Measurements from ENCODE around the gene SIRT2. TPM values are rescaled to one million over a fixed set of nuclear protein-coding genes. Genes with fewer than 3 reads are reported as not detected.
"Not testable (repeated sequence)": the region's sequence is repeated elsewhere in the genome, so short reads cannot be mapped to it uniquely, and the experiment has no call there.

Gene SIRT2
- polyA plus RNA-seq, 3 donors: 57.5 to 65.9 (median 64.3) TPM

- no peak for DNase-seq
- Mint-ChIP-seq H3K9me3 (peaks cover 0 to 1% (median 0%) of the 10 kb centered on the region in 7 donors), H3K36me3 (no peaks in the 10 kb centered on the region), H3K27ac (no peak overlapping the region), H3K27me3 (ENCODE audit: low read depth in 3 of 3) (peaks cover 7 to 8% (median 7%) of the 10 kb centered on the region in 3 donors), H3K4me3 (no peak overlapping the region), H3K4me1 (peaks cover 13% of the 10 kb centered on the region)
- Histone ChIP-seq H3K27ac (ENCODE audit: low read depth in 1 of 2, low read length in 2 of 2) (no peak overlapping the region), H3K4me2 (replicated peaks; ENCODE audit: extremely low read depth, low read length, poor library complexity, severe bottlenecking) (no peak overlapping the region), H2AFZ (ENCODE audit: insufficient read depth, low read depth, low read length, poor library complexity, severe bottlenecking) (no peak overlapping the region), H3K36me3 (replicated peaks in 1 of 2; ENCODE audit: control insufficient read depth in 1 of 2, insufficient read depth in 2 of 2, low read length in 2 of 2) (no peaks in the 10 kb centered on the region), H3K4me1 (ENCODE audit: control insufficient read depth in 1 of 2, insufficient read depth in 2 of 2, low read length in 2 of 2) (peaks cover 0 to 2% of the 10 kb centered on the region in 2 donors), H4K20me1 (ENCODE audit: insufficient read depth, low read length) (no peaks in the 10 kb centered on the region), H3K27me3 (ENCODE audit: control insufficient read depth in 2 of 2, insufficient read depth in 2 of 2, low read length in 2 of 2) (no peaks in the 10 kb centered on the region), H3K9ac (ENCODE audit: insufficient read depth, low read length, poor library complexity, severe bottlenecking) (no peak overlapping the region), H3K4me3 (replicated peaks in 1 of 3; ENCODE audit: low read depth in 2 of 3, low read length in 3 of 3) (no peak overlapping the region), H3K79me2 (ENCODE audit: insufficient read depth, low read length) (no peaks in the 10 kb centered on the region), H3K9me3 (replicated peaks in 1 of 2; ENCODE audit: control insufficient read depth in 1 of 2, insufficient read depth in 1 of 2, low read length in 2 of 2) (no peaks in the 10 kb centered on the region)
- TF ChIP-seq CTCF (IDR thresholded peaks at IDR 0.05): no peak
- intact Hi-C loops (cut with micrococcal nuclease): no loop called here
- WGBS (ENCODE audit: insufficient coverage): 96% methylated on average over 14 of the region's 20 CpGs
Observed at GRCh38 chr19:38942471-38943181, 43.2 kb upstream of the SIRT2 start.

DNA sequence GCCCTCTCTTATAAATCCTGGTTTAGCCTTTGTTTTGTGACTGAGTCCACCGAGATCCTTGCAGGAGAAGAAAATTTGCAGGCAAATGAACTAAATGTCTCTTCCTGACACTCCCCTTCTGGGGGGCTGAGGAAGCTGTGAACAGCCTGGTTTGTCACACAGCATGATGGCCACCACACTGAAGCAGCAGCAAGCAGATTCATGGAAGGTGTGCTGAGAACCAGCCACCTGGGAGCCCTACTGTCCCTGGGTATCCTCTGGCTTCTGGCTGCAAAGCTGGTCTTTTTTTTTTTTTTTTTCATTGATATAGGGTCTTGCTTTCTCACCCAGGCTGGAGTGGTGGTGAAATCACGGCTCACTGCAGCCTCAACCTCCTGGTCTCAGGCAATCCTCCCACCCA is 42.6 kb upstream of the SIRT2 start:
- Mint-ChIP-seq H3K4me1 (peaks cover 13% of the 10 kb centered on the region), H3K9me3 (peaks cover 0 to 1% (median 0%) of the 10 kb centered on the region in 7 donors), H3K36me3 (no peaks in the 10 kb centered on the region), H3K4me3 (no peak overlapping the region), H3K27me3 (ENCODE audit: low read depth in 3 of 3) (peaks cover 6 to 8% (median 7%) of the 10 kb centered on the region in 3 donors), H3K27ac (no peak overlapping the region)
- Histone ChIP-seq H3K4me1 (ENCODE audit: control insufficient read depth in 1 of 2, insufficient read depth in 2 of 2, low read length in 2 of 2) (peaks cover 0 to 2% of the 10 kb centered on the region in 2 donors), H2AFZ (ENCODE audit: insufficient read depth, low read depth, low read length, poor library complexity, severe bottlenecking) (no peak overlapping the region), H3K27me3 (ENCODE audit: control insufficient read depth in 2 of 2, insufficient read depth in 2 of 2, low read length in 2 of 2) (no peaks in the 10 kb centered on the region), H3K27ac (ENCODE audit: low read depth in 1 of 2, low read length in 2 of 2) (no peak overlapping the region), H3K36me3 (replicated peaks in 1 of 2; ENCODE audit: control insufficient read depth in 1 of 2, insufficient read depth in 2 of 2, low read length in 2 of 2) (no peaks in the 10 kb centered on the region), H3K4me2 (replicated peaks; ENCODE audit: extremely low read depth, low read length, poor library complexity, severe bottlenecking) (no peak overlapping the region), H3K9ac (ENCODE audit: insufficient read depth, low read length, poor library complexity, severe bottlenecking) (no peak overlapping the region), H3K4me3 (replicated peaks in 1 of 3; ENCODE audit: low read depth in 2 of 3, low read length in 3 of 3) (no peak overlapping the region), H3K79me2 (ENCODE audit: insufficient read depth, low read length) (no peaks in the 10 kb centered on the region), H4K20me1 (ENCODE audit: insufficient read depth, low read length) (no peaks in the 10 kb centered on the region), H3K9me3 (replicated peaks in 1 of 2; ENCODE audit: control insufficient read depth in 1 of 2, insufficient read depth in 1 of 2, low read length in 2 of 2) (no peaks in the 10 kb centered on the region)
- WGBS (ENCODE audit: insufficient coverage): no CpG with 5 or more reads among the region's 2 CpGs
- no peak for TF ChIP-seq CTCF (IDR thresholded peaks at IDR 0.05)
- DNase-seq: no peak
- intact Hi-C loops (cut with micrococcal nuclease): no loop called here

- H3K79me2 ChIP-seq (ENCODE audit: insufficient read depth, low read length); H3K9me3 ChIP-seq (replicated peaks in 1 of 2; ENCODE audit: control insufficient read depth in 1 of 2, insufficient read depth in 1 of 2, low read length in 2 of 2); DNase-seq; H3K4me1 ChIP-seq (ENCODE audit: control insufficient read depth in 1 of 2, insufficient read depth in 2 of 2, low read length in 2 of 2); H3K27ac ChIP-seq (ENCODE audit: low read depth in 1 of 2, low read length in 2 of 2); H4K20me1 ChIP-seq (ENCODE audit: insufficient read depth, low read length); H3K27me3 Mint-ChIP-seq (ENCODE audit: low read depth in 3 of 3); H3K4me2 ChIP-seq (replicated peaks; ENCODE audit: extremely low read depth, low read length, poor library complexity, severe bottlenecking); H3K27ac Mint-ChIP-seq; H3K4me3 ChIP-seq (replicated peaks in 1 of 3; ENCODE audit: low read depth in 2 of 3, low read length in 3 of 3); H2AFZ ChIP-seq (ENCODE audit: insufficient read depth, low read depth, low read length, poor library complexity, severe bottlenecking); H3K36me3 Mint-ChIP-seq; H3K9me3 Mint-ChIP-seq; H3K9ac ChIP-seq (ENCODE audit: insufficient read depth, low read length, poor library complexity, severe bottlenecking); H3K27me3 ChIP-seq (ENCODE audit: control insufficient read depth in 2 of 2, insufficient read depth in 2 of 2, low read length in 2 of 2); H3K36me3 ChIP-seq (replicated peaks in 1 of 2; ENCODE audit: control insufficient read depth in 1 of 2, insufficient read depth in 2 of 2, low read length in 2 of 2); intact Hi-C loops (cut with micrococcal nuclease): not testable (repeated sequence)
- H3K4me3 Mint-ChIP-seq: peak overlapping the region in 1 of 2 donors; percentile 1
- 100% methylated on average over 3 of the region's 5 CpGs for WGBS (ENCODE audit: insufficient coverage)
- H3K4me1 Mint-ChIP-seq: peaks cover 13% of the 10 kb centered on the region
Observed at GRCh38 chr19:38941466-38941865, 42.0 kb upstream of the SIRT2 start.
